Bronchial epithelial cell (primary cell): ENCODE data around the gene SLC11A1. TPM values are rescaled to one million over a fixed set of nuclear protein-coding genes. Genes with fewer than 3 reads are reported as not detected.

Experiments used
- DNase-seq: peaks from one replicate; pipeline ENCODE4 v3.0.0-alpha.2; 2010; ENCODE audit warnings: low read depth
- FAIRE-seq: peaks from 2 replicates; lab custom pipeline; 2011; peaks lifted over from hg19 to GRCh38; lab: Jason Lieb, UNC
- H3K27me3 ChIP-seq: 2 replicates; pipeline ENCODE4 v1.5.1; 2011; ENCODE audit warnings: low read length; ENCODE audit not compliant: control insufficient read depth, insufficient read depth
- H3K36me3 ChIP-seq: 2 replicates; pipeline ENCODE4 v1.5.1; 2011; ENCODE audit warnings: low read length; ENCODE audit not compliant: control insufficient read depth, insufficient read depth
- H3K4me3 ChIP-seq: 2 replicates; pipeline ENCODE4 v1.5.1; 2011; ENCODE audit warnings: mild to moderate bottlenecking, low read depth, low read length, control low read depth
- total RNA-seq: library from RNA; depleted of rRNA; stranded (reverse); fragments of >200 nt; gene quantifications from 2 replicates; pipeline ENCODE4 v1.2.1, GENCODE V29; 2014
- TF ChIP-seq, protein P1 (sequence below): IDR thresholded peaks from 2 replicates; pipeline ENCODE4 v1.5.1; 2011; ENCODE audit warnings: mild to moderate bottlenecking, moderate library complexity, low read length, control low read depth, inconsistent platforms; ENCODE audit not compliant: insufficient read depth, severe bottlenecking

SLC11A1 gene
- total RNA-seq, 1 donor from 2014 or later: 0.26 TPM

DNA sequence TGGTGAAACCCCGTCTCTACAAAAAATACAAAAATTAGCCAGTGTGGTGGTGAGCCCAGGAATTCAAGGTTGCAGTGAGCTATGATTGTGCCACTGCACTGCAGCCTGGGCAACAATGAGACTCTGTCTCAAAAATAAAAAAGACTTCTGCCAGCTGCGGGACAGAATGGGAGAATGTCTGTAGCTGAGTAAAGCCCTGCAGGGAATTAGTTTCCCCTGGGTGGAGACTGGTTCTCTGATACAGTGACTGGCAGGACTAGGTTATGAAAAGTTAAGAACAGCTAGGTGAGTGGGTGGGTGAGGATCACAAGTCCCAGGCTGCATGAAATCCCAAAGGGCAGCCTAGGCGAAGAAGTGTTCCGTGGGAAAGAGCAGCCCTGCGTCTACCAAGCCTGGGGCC, 39.2 kb upstream of the SLC11A1 start:
- no peak for FAIRE-seq
- no peak for DNase-seq
- H3K27me3 ChIP-seq: no peaks in the 10 kb centered on the region

DNA sequence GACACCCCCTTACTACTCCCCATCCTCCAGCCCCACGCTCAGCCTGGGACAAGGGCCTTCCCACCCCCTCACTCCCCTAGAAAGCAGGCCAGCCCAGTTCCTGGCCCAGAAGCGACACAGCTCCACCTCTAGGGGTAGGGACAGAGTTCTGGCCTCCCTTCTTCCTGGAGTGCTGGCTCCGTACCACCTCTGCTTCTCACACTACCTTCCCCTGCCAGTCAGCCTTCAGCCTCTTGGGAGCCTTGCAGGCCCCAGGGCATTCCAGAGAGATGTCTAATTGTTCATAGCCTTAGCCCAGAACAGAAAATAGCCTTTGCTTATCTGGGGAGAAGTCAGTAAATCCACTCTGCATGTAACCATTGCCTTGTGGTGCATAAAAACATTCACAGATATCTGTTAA, 38.5 kb upstream of the SLC11A1 start:
- Histone ChIP-seq H3K27me3 (no peaks in the 10 kb centered on the region), H3K4me3 (no peak overlapping the region), H3K36me3 (no peaks in the 10 kb centered on the region)
- FAIRE-seq (no peak), DNase-seq (no peak)
- TF ChIP-seq, protein P1, sequence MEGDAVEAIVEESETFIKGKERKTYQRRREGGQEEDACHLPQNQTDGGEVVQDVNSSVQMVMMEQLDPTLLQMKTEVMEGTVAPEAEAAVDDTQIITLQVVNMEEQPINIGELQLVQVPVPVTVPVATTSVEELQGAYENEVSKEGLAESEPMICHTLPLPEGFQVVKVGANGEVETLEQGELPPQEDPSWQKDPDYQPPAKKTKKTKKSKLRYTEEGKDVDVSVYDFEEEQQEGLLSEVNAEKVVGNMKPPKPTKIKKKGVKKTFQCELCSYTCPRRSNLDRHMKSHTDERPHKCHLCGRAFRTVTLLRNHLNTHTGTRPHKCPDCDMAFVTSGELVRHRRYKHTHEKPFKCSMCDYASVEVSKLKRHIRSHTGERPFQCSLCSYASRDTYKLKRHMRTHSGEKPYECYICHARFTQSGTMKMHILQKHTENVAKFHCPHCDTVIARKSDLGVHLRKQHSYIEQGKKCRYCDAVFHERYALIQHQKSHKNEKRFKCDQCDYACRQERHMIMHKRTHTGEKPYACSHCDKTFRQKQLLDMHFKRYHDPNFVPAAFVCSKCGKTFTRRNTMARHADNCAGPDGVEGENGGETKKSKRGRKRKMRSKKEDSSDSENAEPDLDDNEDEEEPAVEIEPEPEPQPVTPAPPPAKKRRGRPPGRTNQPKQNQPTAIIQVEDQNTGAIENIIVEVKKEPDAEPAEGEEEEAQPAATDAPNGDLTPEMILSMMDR: no peak

More for the DNA sequence above, 39.2 kb upstream of the SLC11A1 start:
- TF ChIP-seq, protein P1: no peak
- Histone ChIP-seq H3K4me3 (no peak overlapping the region), H3K36me3 (no peaks in the 10 kb centered on the region)

DNA sequence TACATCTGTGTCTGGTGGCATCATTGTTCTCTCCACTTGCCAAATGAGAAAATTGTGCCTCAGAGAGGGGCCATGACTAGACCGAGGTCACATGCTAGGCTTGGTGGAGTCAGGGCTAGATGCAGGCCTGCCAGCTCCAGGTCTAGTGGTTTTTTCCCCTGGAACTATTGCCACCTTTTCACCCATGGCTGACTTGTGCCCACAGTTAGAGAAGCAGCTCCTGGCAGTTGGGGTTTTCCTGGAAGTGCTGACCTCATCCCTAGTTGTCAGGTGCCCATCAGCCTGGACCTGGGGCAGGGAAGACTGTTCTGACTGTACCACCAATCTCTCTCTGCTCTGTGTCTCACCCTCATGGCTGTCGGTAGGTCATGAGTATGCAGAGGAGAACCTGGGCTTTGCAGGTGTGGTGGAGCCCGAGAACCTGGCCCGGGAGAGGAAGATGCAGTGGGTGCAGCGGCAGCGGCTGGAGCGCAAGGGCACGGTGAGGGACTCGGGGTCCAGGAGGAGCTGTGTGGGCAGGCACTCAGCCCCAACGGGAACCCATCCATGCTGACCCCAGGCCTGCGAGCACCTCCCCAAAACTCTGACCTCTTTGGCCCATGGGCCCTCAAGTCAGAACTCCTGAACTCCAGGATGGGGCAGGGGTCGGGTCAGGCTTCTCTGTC, 37.9 kb upstream of the SLC11A1 start:
- DNase-seq (peak; percentile 6), FAIRE-seq (no peak)
- Histone ChIP-seq H3K4me3 (no peak overlapping the region), H3K36me3 (no peaks in the 10 kb centered on the region), H3K27me3 (no peaks in the 10 kb centered on the region)
- TF ChIP-seq, protein P1: no peak

DNA sequence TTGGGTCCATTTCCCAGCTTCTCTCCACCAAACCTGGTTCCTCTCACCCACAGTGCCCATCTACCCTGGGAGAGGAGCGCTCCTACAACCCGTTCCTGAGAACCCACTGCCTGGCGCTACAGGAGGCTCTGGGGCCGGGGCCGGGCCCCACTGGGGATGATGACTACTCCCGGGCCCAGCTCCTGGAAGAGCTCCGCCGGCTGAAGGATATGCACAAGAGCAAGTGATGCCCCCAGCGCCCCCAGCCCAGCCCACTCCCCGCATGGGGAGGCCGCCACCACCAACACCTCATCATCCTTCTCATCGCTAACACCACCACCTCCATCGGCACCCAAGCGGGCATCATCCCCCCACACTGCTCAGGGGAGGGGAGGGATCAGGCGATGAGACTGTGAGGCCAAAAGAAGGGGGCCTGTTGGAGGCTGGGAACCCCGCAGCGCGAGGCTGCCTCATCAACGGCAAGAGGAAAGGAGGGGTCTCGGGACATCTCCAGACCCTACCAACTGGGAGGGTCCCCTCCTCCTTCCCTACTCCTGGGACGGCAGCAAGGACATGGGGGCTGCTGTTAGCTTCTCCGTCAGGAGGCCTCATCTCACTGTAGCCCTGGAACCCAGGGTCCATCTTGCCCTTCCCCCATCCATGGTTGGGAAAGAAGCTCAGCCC, 37.2 kb upstream of the SLC11A1 start:
- no peak overlapping the region for H3K4me3 ChIP-seq
- FAIRE-seq: no peak
- H3K36me3 ChIP-seq: no peaks in the 10 kb centered on the region
- TF ChIP-seq, protein P1: no peak
- DNase-seq: no peak
- no peaks in the 10 kb centered on the region for H3K27me3 ChIP-seq

DNA sequence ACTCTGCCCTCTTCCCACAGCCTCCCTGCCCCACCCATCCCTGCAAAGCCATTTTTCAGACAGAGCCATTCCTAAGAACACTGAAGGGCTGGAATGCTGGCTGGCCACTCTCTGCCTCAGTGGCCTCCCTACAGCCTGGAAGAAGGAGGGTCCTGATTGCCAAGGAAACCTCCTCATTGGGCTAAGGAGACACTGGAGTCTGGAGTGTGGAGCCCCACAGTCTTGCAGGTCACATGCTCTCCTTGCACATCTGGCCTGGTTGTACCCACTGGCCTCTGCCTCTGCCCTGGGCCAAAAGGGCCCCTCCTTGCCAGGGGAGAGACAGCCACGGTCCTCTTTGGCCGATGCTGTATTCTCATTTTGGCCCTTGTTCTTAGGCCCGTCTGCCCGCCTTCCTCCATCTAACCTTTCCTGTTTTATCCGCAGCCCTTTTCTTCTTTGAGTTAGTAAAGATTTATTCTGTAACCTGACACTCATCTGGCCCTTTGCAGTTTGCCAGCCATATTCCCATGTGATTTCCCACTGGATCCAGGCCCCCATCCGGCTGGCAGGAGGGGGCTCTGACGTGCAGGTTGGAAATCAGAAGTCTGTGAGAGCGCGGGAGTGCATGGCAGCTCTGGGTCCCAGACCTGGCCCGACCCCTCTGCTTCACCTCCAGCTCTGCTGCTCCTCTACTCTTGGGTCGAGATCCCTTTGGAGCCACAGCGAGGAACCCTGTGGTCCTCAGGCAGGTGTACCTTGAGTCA, 36.4 kb upstream of the SLC11A1 start:
- Histone ChIP-seq H3K27me3 (no peaks in the 10 kb centered on the region), H3K4me3 (no peak overlapping the region), H3K36me3 (no peaks in the 10 kb centered on the region)
- no peak for FAIRE-seq
- DNase-seq: no peak
- TF ChIP-seq, protein P1: no peak
